Liver (tissue), 9 donors: ENCODE results near the gene SGF29. TPM values are rescaled to one million over a fixed set of nuclear protein-coding genes. Genes with fewer than 3 reads are reported as not detected.

Experiments
- DNase-seq: peaks from one replicate; pipeline ENCODE4 v3.0.0-alpha.2; 2017; ENCODE audit warnings: low spot score
- H3K27ac ChIP-seq, 2 donors: one replicate each; pipeline ENCODE4 v1.7.0; 2013; ENCODE audit warnings: inconsistent platforms in 2 of 2, low read length in 2 of 2, control low read depth in 1 of 2, low read depth in 1 of 2, mild to moderate bottlenecking in 1 of 2
- H3K27me3 ChIP-seq, 4 donors: one replicate each; pipeline versions ENCODE4 v1.6.1 to v1.7.0; 2013; ENCODE audit warnings: low read length in 3 of 4, inconsistent platforms in 1 of 4, mild to moderate bottlenecking in 1 of 4, moderate library complexity in 1 of 4; ENCODE audit not compliant: control insufficient read depth in 4 of 4, insufficient read depth in 4 of 4
- H3K36me3 ChIP-seq, 4 donors: one replicate each; pipeline versions ENCODE4 v1.6.1 to v1.7.0; 2013; ENCODE audit warnings: low read length in 3 of 4, mild to moderate bottlenecking in 3 of 4, low read depth in 1 of 4, moderate library complexity in 1 of 4; ENCODE audit not compliant: control insufficient read depth in 4 of 4, insufficient read depth in 3 of 4
- H3K4me1 ChIP-seq, 4 donors: one replicate each; pipeline versions ENCODE4 v1.6.1 to v1.7.0; 2013; ENCODE audit warnings: low read length in 3 of 4, mild to moderate bottlenecking in 3 of 4, moderate library complexity in 1 of 4; ENCODE audit not compliant: control insufficient read depth in 4 of 4, insufficient read depth in 4 of 4
- H3K4me3 ChIP-seq, 3 donors: one replicate each; pipeline versions ENCODE4 v1.6.1 to v1.7.0; 2013; ENCODE audit warnings: low read length in 3 of 3, control low read depth in 1 of 3, low read depth in 1 of 3, mild to moderate bottlenecking in 1 of 3
- H3K9ac ChIP-seq, 2 donors: one replicate each; pipeline ENCODE4 v1.7.0; 2013; ENCODE audit warnings: low read length in 2 of 2, mild to moderate bottlenecking in 2 of 2, moderate library complexity in 2 of 2, control low read depth in 1 of 2, low read depth in 1 of 2
- H3K9me3 ChIP-seq, 4 donors: one replicate each; pipeline versions ENCODE4 v1.6.1 to v1.7.0; 2013; ENCODE audit warnings: low read length in 3 of 4; ENCODE audit not compliant: control insufficient read depth in 4 of 4
- ATF3 ChIP-seq: IDR thresholded peaks from 2 replicates; pipeline ENCODE4 v1.6.1; 2016; ENCODE audit warnings: antibody characterized with exemption
- CTCF ChIP-seq: fragments of 150-350 bp; IDR thresholded peaks from 2 replicates; pipeline ENCODE4 v1.5.1; 2017; ENCODE audit warnings: improper control_type of control experiment, low read depth, low read length; ENCODE audit not compliant: missing input control
- EGR1 ChIP-seq, 2 donors: IDR thresholded peaks; 2 replicates each; pipeline ENCODE4 v1.6.1; 2016 to 2018; ENCODE audit warnings: antibody characterized with exemption in 2 of 2, low read depth in 2 of 2
- FOXA1 ChIP-seq: IDR thresholded peaks from 2 replicates; pipeline ENCODE4 v1.6.1; 2016; ENCODE audit warnings: antibody characterized with exemption
- FOXA2 ChIP-seq: IDR thresholded peaks from 2 replicates; pipeline ENCODE4 v1.6.1; 2016; ENCODE audit warnings: antibody characterized with exemption
- GABPA ChIP-seq, 2 donors: IDR thresholded peaks in 1 of 2; conservative IDR thresholded peaks in 1 of 2; 2 replicates each; pipeline ENCODE4 v1.6.1; 2016; ENCODE audit warnings: antibody characterized with exemption in 2 of 2, mild to moderate bottlenecking in 1 of 2, moderate library complexity in 1 of 2
- HNF4A ChIP-seq, 2 donors: conservative IDR thresholded peaks; 2 replicates each; pipeline ENCODE4 v1.6.1; 2016; ENCODE audit warnings: antibody characterized with exemption in 2 of 2, mild to moderate bottlenecking in 2 of 2
- HNF4G ChIP-seq: IDR thresholded peaks from 2 replicates; pipeline ENCODE4 v1.6.1; 2016; ENCODE audit warnings: antibody characterized with exemption
- JUND ChIP-seq, 2 donors: IDR thresholded peaks; 2 replicates each; pipeline ENCODE4 v1.6.1; 2016; ENCODE audit warnings: antibody characterized with exemption in 2 of 2
- NR2F2 ChIP-seq: IDR thresholded peaks from 2 replicates; pipeline ENCODE4 v1.6.1; 2016; ENCODE audit warnings: antibody characterized with exemption
- RAD21 ChIP-seq, 2 donors: IDR thresholded peaks; 2 replicates each; pipeline ENCODE4 v1.6.1; 2016; ENCODE audit warnings: antibody characterized with exemption in 2 of 2, mild to moderate bottlenecking in 2 of 2
- REST ChIP-seq: IDR thresholded peaks from 2 replicates; pipeline ENCODE4 v1.6.1; 2016; ENCODE audit warnings: antibody characterized with exemption, mild to moderate bottlenecking
- RXRA ChIP-seq, 2 donors: IDR thresholded peaks; 2 replicates each; pipeline ENCODE4 v1.6.1; 2017 to 2018; ENCODE audit warnings: antibody characterized with exemption in 2 of 2, mild to moderate bottlenecking in 1 of 2
- SP1 ChIP-seq: IDR thresholded peaks from 2 replicates; pipeline ENCODE4 v1.6.1; 2018; ENCODE audit warnings: antibody characterized with exemption, mild to moderate bottlenecking
- TAF1 ChIP-seq: conservative IDR thresholded peaks from 2 replicates; pipeline ENCODE4 v1.6.1; 2016; ENCODE audit warnings: antibody characterized with exemption, mild to moderate bottlenecking
- YY1 ChIP-seq: IDR thresholded peaks from 2 replicates; pipeline ENCODE4 v1.6.1; 2016; ENCODE audit warnings: antibody characterized with exemption, mild to moderate bottlenecking
- WGBS: extraction: QIAGEN DNeasy Blood & Tissue Kit; methylation state at CpG from one replicate; pipeline ENCODE4 v1.1.7; 2013; 5-methylcytosine and 5-hydroxymethylcytosine counted together
- polyA plus RNA-seq, 2 donors: library from polyadenylated mRNA; stranded (reverse) in 1 of 2; unstranded in 1 of 2; fragments of 200-250 nt in 1 of 2; fragments of >200 nt in 1 of 2; fragmentation: Nextera tagmentation in 1 of 2; extraction: Ambion mirVana in 1 of 2; gene quantifications; one replicate each; pipeline versions ENCODE4 v1.2.1 to v1.2.3, GENCODE V29; 2013 to 2015
- total RNA-seq, 2 donors: library from RNA; depleted of rRNA; stranded (reverse); fragments of >200 nt; gene quantifications; one replicate each; pipeline ENCODE4 v1.2.3, GENCODE V29; 2014
- TF ChIP-seq, protein P1 (sequence below): IDR thresholded peaks from 2 replicates; pipeline ENCODE4 v1.6.1; 2016; ENCODE audit warnings: antibody characterized with exemption
- TF ChIP-seq, protein P2 (sequence below): IDR thresholded peaks from 2 replicates; pipeline ENCODE4 v1.6.1; 2016; ENCODE audit warnings: antibody characterized with exemption
- donor health status: healthy.
- donor health status: healthy.
- donor health status: healthy.
- donor health status: healthy.
- donor health status: healthy.

SGF29 gene
- total and polyA plus RNA-seq, 4 donors, result 6.5 to 18.1 (median 10.5) TPM

- H3K4me3 ChIP-seq, result peak within 1 kb of the TSS in 2 of 3 donors; percentile 27 to 38
- WGBS, result 12% methylated on average over 11 of the region's 11 CpGs
- no peaks in the 10 kb centered on the region for H3K27me3 ChIP-seq
- TF ChIP-seq, protein P1, sequence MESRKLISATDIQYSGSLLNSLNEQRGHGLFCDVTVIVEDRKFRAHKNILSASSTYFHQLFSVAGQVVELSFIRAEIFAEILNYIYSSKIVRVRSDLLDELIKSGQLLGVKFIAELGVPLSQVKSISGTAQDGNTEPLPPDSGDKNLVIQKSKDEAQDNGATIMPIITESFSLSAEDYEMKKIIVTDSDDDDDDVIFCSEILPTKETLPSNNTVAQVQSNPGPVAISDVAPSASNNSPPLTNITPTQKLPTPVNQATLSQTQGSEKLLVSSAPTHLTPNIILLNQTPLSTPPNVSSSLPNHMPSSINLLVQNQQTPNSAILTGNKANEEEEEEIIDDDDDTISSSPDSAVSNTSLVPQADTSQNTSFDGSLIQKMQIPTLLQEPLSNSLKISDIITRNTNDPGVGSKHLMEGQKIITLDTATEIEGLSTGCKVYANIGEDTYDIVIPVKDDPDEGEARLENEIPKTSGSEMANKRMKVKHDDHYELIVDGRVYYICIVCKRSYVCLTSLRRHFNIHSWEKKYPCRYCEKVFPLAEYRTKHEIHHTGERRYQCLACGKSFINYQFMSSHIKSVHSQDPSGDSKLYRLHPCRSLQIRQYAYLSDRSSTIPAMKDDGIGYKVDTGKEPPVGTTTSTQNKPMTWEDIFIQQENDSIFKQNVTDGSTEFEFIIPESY, result no peak
- TF ChIP-seq ATF3 (no peak), GABPA (IDR thresholded peaks at IDR 0.05 in 1 of 2, conservative IDR thresholded peaks at IDR 0.05 in 1 of 2) (peak in 1 of 2 donors; percentile 69), EGR1 (IDR thresholded peaks at IDR 0.05; ENCODE audit: low read depth in 2 of 2) (peak in 1 of 2 donors; percentile 22), JUND (IDR thresholded peaks at IDR 0.05) (peak in 1 of 2 donors; percentile 28), CTCF (no peak), FOXA1 (peak; percentile 13), YY1 (no peak), SP1 (peak; percentile 47), HNF4A (conservative IDR thresholded peaks at IDR 0.05) (peak; percentile 48 to 60), HNF4G (no peak), RAD21 (IDR thresholded peaks at IDR 0.05) (peak in 1 of 2 donors; percentile 13), REST (no peak), FOXA2 (no peak), NR2F2 (no peak), RXRA (IDR thresholded peaks at IDR 0.05) (peak; percentile 73 to 85), TAF1 (no peak)
- TF ChIP-seq, protein P2, sequence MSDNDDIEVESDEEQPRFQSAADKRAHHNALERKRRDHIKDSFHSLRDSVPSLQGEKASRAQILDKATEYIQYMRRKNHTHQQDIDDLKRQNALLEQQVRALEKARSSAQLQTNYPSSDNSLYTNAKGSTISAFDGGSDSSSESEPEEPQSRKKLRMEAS, result no peak
- H3K27ac ChIP-seq, result peak within 1 kb of the TSS; percentile 70 to 81
- peaks cover 7 to 32% (median 25%) of the 10 kb centered on the region in 4 donors for H3K4me1 ChIP-seq
- peak; percentile 52 for DNase-seq
- peaks cover 0 to 6% (median 3%) of the 10 kb centered on the region in 4 donors for H3K36me3 ChIP-seq
- H3K9me3 ChIP-seq, result no peaks in the 10 kb centered on the region
- peak within 1 kb of the TSS in 1 of 2 donors; percentile 28 for H3K9ac ChIP-seq
These were observed 43.3 kb downstream of the SGF29 start, which contains the start of gene SULT1A2 for GRCh38 chr16:28596840-28597691. Gene SULT1A2, minus strand, starts transcription at chr16:28597050. Its CDS starts 1,120 bp downstream, at chr16:28595930.
